ENCODE measurements around the gene TTYH2. TPM values are rescaled to one million over a fixed set of nuclear protein-coding genes. Genes with fewer than 3 reads are reported as not detected.

TTYH2 gene
- total RNA-seq, 2 donors from 2014 or later: 2.4 to 3.3 TPM

DNA sequence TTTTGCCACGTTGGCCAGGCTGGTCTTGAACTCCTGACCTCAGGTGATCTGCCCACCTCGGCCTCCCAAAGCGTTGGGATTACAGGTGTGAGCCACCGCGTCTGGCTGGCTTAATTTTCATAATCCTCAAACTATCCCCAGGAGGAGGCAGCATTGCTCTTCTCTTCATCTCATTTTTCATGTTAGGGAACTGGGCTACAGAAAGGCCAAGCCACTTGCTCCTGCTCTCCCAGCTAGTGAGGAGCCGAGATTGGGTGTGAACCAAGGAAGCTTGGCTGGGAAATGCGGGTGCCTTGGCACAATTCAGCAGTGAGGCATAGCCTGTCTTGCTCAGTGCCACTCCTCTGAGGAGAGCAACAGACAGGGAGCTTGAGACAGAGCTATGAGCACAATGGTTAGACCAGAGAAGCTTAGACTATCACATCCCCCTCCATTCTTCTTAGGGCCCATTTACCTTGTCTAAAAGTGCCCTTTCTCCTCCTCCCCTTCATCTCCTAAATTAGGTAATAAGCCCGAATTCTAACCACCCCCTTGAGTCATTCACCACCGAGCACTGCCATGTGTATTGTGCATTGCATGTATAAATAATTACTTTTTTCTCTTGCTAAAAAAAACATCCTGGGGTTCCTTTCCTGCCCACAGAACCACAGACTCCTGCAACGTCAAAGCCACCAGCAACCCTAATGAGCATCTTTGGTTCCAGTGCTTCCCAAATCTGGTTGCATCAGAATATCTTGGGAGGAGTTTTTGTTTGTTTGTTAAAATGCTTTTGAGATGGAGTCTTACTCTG is 92.7 kb downstream of the TTYH2 start:
- Histone ChIP-seq H3K36me3 (no peaks in the 10 kb centered on the region), H3K27ac (no peak overlapping the region), H3K4me1 (ENCODE audit: control insufficient read depth in 1 of 2, low read depth in 2 of 2) (no peaks in the 10 kb centered on the region), H3K4me3 (no peak overlapping the region), H3K9me3 (no peaks in the 10 kb centered on the region), H3K27me3 (replicated peaks; ENCODE audit: insufficient read depth) (no peaks in the 10 kb centered on the region)
- DNase-seq (ENCODE audit: low spot score): no peak
- ATAC-seq (ENCODE audit: insufficient number of reproducible peaks, low FRiP score, low read depth): no peak
- TF ChIP-seq CTCF (IDR thresholded peaks at IDR 0.05): no peak

- DNase-seq (ENCODE audit: low spot score): no peak
- H3K4me1 ChIP-seq (ENCODE audit: control insufficient read depth in 1 of 2, low read depth in 2 of 2): no peaks in the 10 kb centered on the region
- no peak overlapping the region for H3K27ac ChIP-seq
- TF ChIP-seq CTCF (IDR thresholded peaks at IDR 0.05): no peak
- no peak overlapping the region for H3K4me3 ChIP-seq
- H3K36me3 ChIP-seq: no peaks in the 10 kb centered on the region
- H3K27me3 ChIP-seq (replicated peaks; ENCODE audit: insufficient read depth): no peaks in the 10 kb centered on the region
- H3K9me3 ChIP-seq: no peaks in the 10 kb centered on the region
- ATAC-seq (ENCODE audit: insufficient number of reproducible peaks, low FRiP score, low read depth): no peak
Measured at GRCh38 chr17:74307984-74308773, 94.8 kb downstream of the TTYH2 start.

- Histone ChIP-seq H3K27me3 (replicated peaks; ENCODE audit: insufficient read depth) (no peaks in the 10 kb centered on the region), H3K36me3 (no peaks in the 10 kb centered on the region), H3K4me1 (ENCODE audit: control insufficient read depth in 1 of 2, low read depth in 2 of 2) (no peaks in the 10 kb centered on the region), H3K27ac (no peak overlapping the region), H3K4me3 (no peak overlapping the region), H3K9me3 (no peaks in the 10 kb centered on the region)
- DNase-seq (ENCODE audit: low spot score) (no peak), ATAC-seq (ENCODE audit: insufficient number of reproducible peaks, low FRiP score, low read depth) (no peak)
- TF ChIP-seq CTCF (IDR thresholded peaks at IDR 0.05): no peak
Measured at GRCh38 chr17:74309902-74310301, 96.5 kb downstream of the TTYH2 start.

Other genes with a start within 250 kb of the TTYH2 start
- gene RPL38, start 9.9 kb upstream of the TTYH2 start, total RNA-seq: 100 to 1,000 TPM; 163 to 177 TPM
- gene DNAI2, start 60.7 kb downstream of the TTYH2 start, total RNA-seq: not detected
- gene KIF19, start 112.7 kb downstream of the TTYH2 start, total RNA-seq: under 1 TPM; 0.56 to 0.95 TPM
- gene BTBD17, start 148.3 kb downstream of the TTYH2 start, total RNA-seq: not detected
- gene GPR142, start 153.9 kb downstream of the TTYH2 start, total RNA-seq: not detected
- 10 to 100 TPM; 56.0 to 67.0 TPM for gene GPRC5C, start 218.5 kb downstream of the TTYH2 start, total RNA-seq